ENCODE results near the gene KIF1A. TPM values are rescaled to one million over a fixed set of nuclear protein-coding genes. Genes with fewer than 3 reads are reported as not detected.

The KIF1A gene
- total RNA-seq, 4 donors from 2014 or later, result 0.19 to 0.60 TPM; not detected in 2

- TF ChIP-seq CTCF (IDR thresholded peaks at IDR 0.05), result no peak
- DNase-seq (ENCODE audit: low spot score) (no peak), ATAC-seq (ENCODE audit: low FRiP score) (no peak)
Observed at GRCh38 chr2:240725671-240726070, 94.3 kb downstream of the KIF1A start.

- DNase-seq (ENCODE audit: low spot score) (no peak), ATAC-seq (ENCODE audit: low FRiP score) (no peak)
- TF ChIP-seq CTCF (IDR thresholded peaks at IDR 0.05), result no peak
Observed at GRCh38 chr2:240725266-240725665, 94.8 kb downstream of the KIF1A start.

- DNase-seq (ENCODE audit: low spot score), result no peak
- TF ChIP-seq CTCF (IDR thresholded peaks at IDR 0.05), result no peak
- no peak for ATAC-seq (ENCODE audit: low FRiP score)
Observed at GRCh38 chr2:240724431-240724830, 95.6 kb downstream of the KIF1A start.

GRCh38 chr2:240723851-240724250 lies 96.2 kb downstream of the KIF1A start:
- TF ChIP-seq CTCF (IDR thresholded peaks at IDR 0.05), result no peak
- ATAC-seq (ENCODE audit: low FRiP score) (no peak), DNase-seq (ENCODE audit: low spot score) (no peak)

- DNase-seq (ENCODE audit: low spot score) (no peak), ATAC-seq (ENCODE audit: low FRiP score) (no peak)
- TF ChIP-seq CTCF (IDR thresholded peaks at IDR 0.05), result no peak
Observed at GRCh38 chr2:240722796-240723735, 97.0 kb downstream of the KIF1A start.

GRCh38 chr2:240722376-240722775 lies 97.6 kb downstream of the KIF1A start:
- DNase-seq (ENCODE audit: low spot score), result no peak
- no peak for ATAC-seq (ENCODE audit: low FRiP score)
- no peak for TF ChIP-seq CTCF (IDR thresholded peaks at IDR 0.05)

Data from omental fat pad (tissue), 4 donors.